Neural cell (in vitro differentiated cells): Measurements from ENCODE around the gene CUX1. TPM values are rescaled to one million over a fixed set of nuclear protein-coding genes. Genes with fewer than 3 reads are reported as not detected.

Experiments used
- H2AFZ ChIP-seq: fragments of 200-600, 300-800 bp; sonication (generic), shearing (Covaris generic); 2 replicates; pipeline ENCODE4 v1.6.0; 2014; ENCODE audit warnings: low read depth, mild to moderate bottlenecking, antibody characterized with exemption, low read length, moderate library complexity
- H3F3A ChIP-seq: fragments of 200-600 bp; shearing (Covaris generic); 2 replicates; pipeline ENCODE4 v1.6.1; 2016; ENCODE audit warnings: mild to moderate bottlenecking, moderate library complexity, mixed read lengths, antibody characterized with exemption, low read length; ENCODE audit not compliant: insufficient read depth, poor library complexity, severe bottlenecking
- H3K27ac ChIP-seq: fragments of 200-600, 300-800 bp; sonication (generic), shearing (Covaris generic); 2 replicates; pipeline ENCODE4 v1.5.1; 2014; ENCODE audit warnings: mild to moderate bottlenecking, low read length, moderate library complexity
- H3K27me3 ChIP-seq: fragments of 300-800, 200-600 bp; sonication (generic), shearing (Covaris generic); 2 replicates; pipeline ENCODE4 v1.6.0; 2014; ENCODE audit warnings: mild to moderate bottlenecking, low read depth, low read length, moderate library complexity; ENCODE audit not compliant: insufficient read depth
- H3K36me3 ChIP-seq: fragments of 300-800, 200-600 bp; sonication (generic), shearing (Covaris generic); 2 replicates; pipeline ENCODE4 v1.5.1; 2014; ENCODE audit warnings: mild to moderate bottlenecking, antibody characterized with exemption, low read length, moderate library complexity; ENCODE audit not compliant: insufficient read depth
- H3K4me2 ChIP-seq: fragments of 300-800, 200-600 bp; sonication (generic), shearing (Covaris generic); 2 replicates; pipeline ENCODE4 v1.6.0; 2014; ENCODE audit warnings: mild to moderate bottlenecking, low read length
- H3K4me3 ChIP-seq: fragments of 300-800, 200-600 bp; sonication (generic), shearing (Covaris generic); 2 replicates; pipeline ENCODE4 v1.5.1; 2014; ENCODE audit warnings: mild to moderate bottlenecking, low read length, moderate library complexity
- H3K79me2 ChIP-seq: fragments of 200-600 bp; shearing (Covaris generic); replicated peaks from 2 replicates; pipeline ENCODE4 v1.6.0; 2014; ENCODE audit warnings: mild to moderate bottlenecking, low read length, moderate library complexity; ENCODE audit not compliant: insufficient read depth
- H3K9ac ChIP-seq: fragments of 300-800, 200-600 bp; sonication (generic), shearing (Covaris generic); 2 replicates; pipeline ENCODE4 v1.6.1; 2016; ENCODE audit warnings: mild to moderate bottlenecking, low read length, mixed read lengths
- H3K9me2 ChIP-seq: fragments of 200-600 bp; shearing (Covaris generic); 2 replicates; pipeline ENCODE4 v1.6.1; 2016; ENCODE audit warnings: mild to moderate bottlenecking, low read length, mixed read lengths; ENCODE audit not compliant: insufficient read depth
- H3K9me3 ChIP-seq: fragments of 200-600, 300-800 bp; sonication (generic), shearing (Covaris generic); 2 replicates; pipeline ENCODE4 v1.6.1; 2016; ENCODE audit warnings: mild to moderate bottlenecking, mixed run types, low read length, moderate library complexity, mixed read lengths
- H4K20me1 ChIP-seq: fragments of 200-600 bp; shearing (Covaris generic); 2 replicates; pipeline ENCODE4 v1.6.1; 2016; ENCODE audit warnings: mild to moderate bottlenecking, mixed run types; ENCODE audit not compliant: insufficient read depth
- CTCF ChIP-seq: fragments of 450-650 bp; IDR thresholded peaks from 2 replicates; pipeline ENCODE4 v1.5.1; 2014; ENCODE audit warnings: antibody characterized with exemption, mild to moderate bottlenecking, moderate library complexity; ENCODE audit not compliant: poor library complexity, severe bottlenecking
- EP300 ChIP-seq: fragments of 450-650 bp; conservative IDR thresholded peaks from 2 replicates; pipeline ENCODE4 v1.6.1; 2014; ENCODE audit warnings: antibody characterized with exemption, mild to moderate bottlenecking, moderate library complexity; ENCODE audit not compliant: poor library complexity, severe bottlenecking
- EZH2 ChIP-seq: fragments of 200-600, 300-800 bp; shearing (Covaris generic), sonication (generic); IDR thresholded peaks from 2 replicates; pipeline ENCODE4 v1.6.1; 2014; ENCODE audit warnings: antibody characterized with exemption, low read length, borderline replicate concordance, mild to moderate bottlenecking; ENCODE audit not compliant: insufficient read depth, poor library complexity, severe bottlenecking
- MXI1 ChIP-seq: fragments of 450-650 bp; conservative IDR thresholded peaks from 2 replicates; pipeline ENCODE4 v1.6.1; 2014; ENCODE audit warnings: antibody characterized with exemption, mild to moderate bottlenecking; ENCODE audit not compliant: poor library complexity, severe bottlenecking
- POLR2AphosphoS5 ChIP-seq: IDR thresholded peaks from 2 replicates; pipeline ENCODE4 v1.6.1; 2012
- RAD21 ChIP-seq: fragments of 450-650 bp; conservative IDR thresholded peaks from 2 replicates; pipeline ENCODE4 v1.6.1; 2014; ENCODE audit warnings: antibody characterized with exemption, mild to moderate bottlenecking, moderate library complexity
- REST ChIP-seq: IDR thresholded peaks from 2 replicates; pipeline ENCODE4 v1.6.1; 2012; ENCODE audit warnings: borderline replicate concordance
- SMC3 ChIP-seq: fragments of 450-650 bp; conservative IDR thresholded peaks from 2 replicates; pipeline ENCODE4 v1.6.1; 2014; ENCODE audit warnings: antibody characterized with exemption, mild to moderate bottlenecking, moderate library complexity; ENCODE audit not compliant: poor library complexity
- TAF1 ChIP-seq: IDR thresholded peaks from 2 replicates; pipeline ENCODE4 v1.6.1; 2012; ENCODE audit warnings: low read depth
- polyA plus RNA-seq: library from polyadenylated mRNA; depleted of rRNA; stranded (reverse); fragments of >200 nt; gene quantifications from 2 replicates; pipeline ENCODE4 v1.2.3, GENCODE V29; 2014

Gene CUX1
- polyA plus RNA-seq, 1 donor from 2014 or later = 26.6 TPM

- Histone ChIP-seq H3K36me3 (no peaks in the 10 kb centered on the region), H4K20me1 (no peaks in the 10 kb centered on the region), H3K79me2 (no peaks in the 10 kb centered on the region), H3K27me3 (no peaks in the 10 kb centered on the region), H3K4me2 (no peak overlapping the region), H3K4me3 (no peak overlapping the region), H3K9ac (no peak overlapping the region), H3K27ac (no peak overlapping the region), H2AFZ (no peak overlapping the region), H3F3A (no peaks in the 10 kb centered on the region), H3K9me3 (no peaks in the 10 kb centered on the region), H3K9me2 (no peaks in the 10 kb centered on the region)
- TF ChIP-seq TAF1 (no peak), EZH2 (no peak), POLR2AphosphoS5 (no peak), EP300 (no peak), SMC3 (no peak), REST (no peak), MXI1 (no peak), CTCF (no peak), RAD21 (no peak)
Observed at GRCh38 chr7:102184303-102184702, 366.9 kb downstream of the CUX1 start.

GRCh38 chr7:102185796-102186195, 368.4 kb downstream of the CUX1 start:
- H3K9ac ChIP-seq = no peak overlapping the region
- no peaks in the 10 kb centered on the region for H3K27me3 ChIP-seq
- no peaks in the 10 kb centered on the region for H3F3A ChIP-seq
- no peaks in the 10 kb centered on the region for H3K9me2 ChIP-seq
- no peaks in the 10 kb centered on the region for H4K20me1 ChIP-seq
- no peak overlapping the region for H3K4me2 ChIP-seq
- H3K27ac ChIP-seq = no peak overlapping the region
- H3K36me3 ChIP-seq = no peaks in the 10 kb centered on the region
- no peak overlapping the region for H2AFZ ChIP-seq
- H3K79me2 ChIP-seq = no peaks in the 10 kb centered on the region
- no peak overlapping the region for H3K4me3 ChIP-seq
- no peaks in the 10 kb centered on the region for H3K9me3 ChIP-seq
- no peak for TF ChIP-seq TAF1
- no peak for TF ChIP-seq EP300
- TF ChIP-seq POLR2AphosphoS5 = no peak
- TF ChIP-seq RAD21 = no peak
- TF ChIP-seq MXI1 = no peak
- no peak for TF ChIP-seq CTCF
- TF ChIP-seq SMC3 = no peak
- no peak for TF ChIP-seq REST
- TF ChIP-seq EZH2 = no peak
